HepG2 (cell line): Measurements from ENCODE around the gene HDAC5. TPM values are rescaled to one million over a fixed set of nuclear protein-coding genes. Genes with fewer than 3 reads are reported as not detected.

Experiments used
- DNMT1 ChIP-seq: sonication (generic); formaldehyde crosslinking; IDR thresholded peaks from 2 replicates; pipeline ENCODE4 v1.5.1; 2020; ENCODE audit warnings: mild to moderate bottlenecking, missing genetic modification reagents
- DRAP1 ChIP-seq: IDR thresholded peaks from 2 replicates; pipeline ENCODE4 v1.6.1; 2016; ENCODE audit warnings: missing genetic modification reagents, missing compliant biosample characterization
- FOSL2 ChIP-seq: sonication (generic); formaldehyde crosslinking; IDR thresholded peaks from 2 replicates; pipeline ENCODE4 v1.4.0; 2020; ENCODE audit warnings: missing genetic modification reagents
- HOXA5 ChIP-seq: sonication (generic); formaldehyde crosslinking; IDR thresholded peaks from 2 replicates; pipeline ENCODE4 v1.4.0; 2020; ENCODE audit warnings: missing genetic modification reagents
- KDM1A ChIP-seq: IDR thresholded peaks from 2 replicates; pipeline ENCODE4 v1.6.1; 2016; ENCODE audit warnings: missing compliant biosample characterization
- KDM3A ChIP-seq: IDR thresholded peaks from 2 replicates; pipeline ENCODE4 v1.6.1; 2018; ENCODE audit warnings: low read depth, missing compliant biosample characterization
- KMT2B ChIP-seq: IDR thresholded peaks from 2 replicates; pipeline ENCODE4 v1.6.1; 2016; ENCODE audit warnings: missing genetic modification reagents, missing compliant biosample characterization
- NCOA2 ChIP-seq: sonication (generic); formaldehyde crosslinking; IDR thresholded peaks from 2 replicates; pipeline ENCODE4 v1.8.0; 2022; ENCODE audit warnings: inconsistent platforms
- NR2F2 ChIP-seq: IDR thresholded peaks from 2 replicates; pipeline ENCODE4 v1.6.1; 2012; ENCODE audit warnings: low read depth, inconsistent platforms, borderline replicate concordance
- RCOR2 ChIP-seq: IDR thresholded peaks from 2 replicates; pipeline ENCODE4 v1.6.1; 2016; ENCODE audit warnings: missing biosample characterization, missing genetic modification reagents
- SP5 ChIP-seq: IDR thresholded peaks from 2 replicates; pipeline ENCODE4 v1.6.1; 2016; ENCODE audit warnings: low read depth, borderline replicate concordance
- THAP8 ChIP-seq: sonication (generic); formaldehyde crosslinking; IDR thresholded peaks from 2 replicates; pipeline ENCODE4 v1.5.1; 2020; ENCODE audit warnings: missing genetic modification reagents, mild to moderate bottlenecking, borderline replicate concordance
- ZNF224 ChIP-seq: sonication (generic); formaldehyde crosslinking; IDR thresholded peaks from 2 replicates; pipeline ENCODE4 v1.5.0; 2020; ENCODE audit warnings: mild to moderate bottlenecking, missing genetic modification reagents
- ZNF251 ChIP-seq: sonication (generic); formaldehyde crosslinking; IDR thresholded peaks from 2 replicates; pipeline ENCODE4 v1.9.0; 2021; ENCODE audit warnings: mild to moderate bottlenecking, missing genetic modification reagents
- ZNF512 ChIP-seq: sonication (generic); formaldehyde crosslinking; IDR thresholded peaks from 2 replicates; pipeline ENCODE4 v1.4.0; 2020; ENCODE audit warnings: mild to moderate bottlenecking, missing genetic modification reagents
- polyA plus RNA-seq, 8 experiments: library from polyadenylated mRNA; depleted of rRNA in 3 of 8; stranded (reverse) in 7 of 8; unstranded in 1 of 8; fragments of >200 nt; fragmentation: Illumina TruSeq in 4 of 8; extraction: Trizol in 4 of 8; gene quantifications; 2 replicates each; pipeline versions ENCODE4 v1.2.1 to v1.2.3, GENCODE V29; 2011 to 2016; ENCODE audit warnings: low read depth in 4 of 8, missing spikeins in 1 of 8, mixed read lengths in 1 of 8; ENCODE audit not compliant: insufficient read depth in 1 of 8
- total RNA-seq, 5 experiments: library from RNA; depleted of rRNA; stranded (reverse); fragments of >200 nt; fragmentation: Illumina TruSeq; extraction: Trizol; gene quantifications; 2 replicates each; pipeline ENCODE4 v1.2.3, GENCODE V29; 2016; ENCODE audit warnings: low read depth in 1 of 5
- TF ChIP-seq, protein P1 (sequence below): sonication (generic); formaldehyde crosslinking; IDR thresholded peaks from 2 replicates; pipeline ENCODE4 v1.4.0; 2020; ENCODE audit warnings: missing genetic modification reagents
- TF ChIP-seq, protein P2 (sequence below): sonication (generic); formaldehyde crosslinking; IDR thresholded peaks from 2 replicates; pipeline ENCODE4 v1.5.0; 2020; ENCODE audit warnings: mild to moderate bottlenecking, missing genetic modification reagents, borderline replicate concordance

HDAC5 gene
- total and polyA plus RNA-seq, 2 of the 13 experiments (the other 11 are each of a cell fraction or from before 2014, with no cell fraction given): 46.4 to 85.4 TPM

DNA sequence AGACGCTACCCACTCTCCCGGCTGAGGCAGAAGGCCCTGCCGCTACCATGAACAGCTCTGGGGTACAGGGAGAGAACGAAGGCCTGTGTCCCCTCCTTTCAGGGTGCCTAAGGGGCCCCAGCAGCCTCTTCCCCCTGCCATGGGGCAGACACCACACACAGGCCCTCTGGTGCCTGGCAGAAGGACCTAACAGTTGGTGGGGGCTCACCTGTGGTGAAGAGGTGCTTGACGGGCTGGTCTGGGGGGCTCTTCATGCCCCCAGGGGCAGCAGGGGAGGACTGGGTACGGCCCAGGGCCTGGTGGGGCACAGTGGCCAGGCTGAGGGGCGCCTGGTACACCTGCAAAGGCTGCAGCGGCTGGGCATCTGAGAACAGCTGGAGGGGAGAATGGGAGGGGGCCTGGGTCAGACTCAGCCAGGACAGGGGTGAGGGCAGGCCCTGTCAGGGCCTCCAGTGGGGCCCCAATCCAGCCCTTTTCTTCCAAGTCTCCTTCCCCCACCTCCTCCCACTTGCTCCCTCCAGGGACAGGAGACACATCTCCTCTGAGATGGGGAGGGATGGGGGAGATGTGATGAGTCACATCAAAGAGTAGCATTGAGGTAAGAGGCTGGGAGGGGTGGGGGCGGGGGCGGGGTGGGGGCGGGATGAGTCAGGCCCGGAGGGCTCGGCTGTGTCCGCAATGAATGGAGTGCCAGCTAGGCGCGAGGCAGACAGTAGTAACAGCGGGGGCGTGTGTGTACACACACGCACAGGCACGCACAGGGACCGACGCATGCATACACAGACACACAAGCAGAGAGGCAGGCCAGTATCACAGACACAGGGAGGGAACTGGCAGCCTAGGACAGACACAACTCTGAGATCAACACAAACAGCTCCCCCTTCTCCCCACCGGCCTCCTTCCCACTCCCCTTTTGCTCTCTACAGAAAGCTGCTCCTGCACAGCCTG lies 36.8 kb downstream of the HDAC5 start (continued):
- TF ChIP-seq, protein P1, sequence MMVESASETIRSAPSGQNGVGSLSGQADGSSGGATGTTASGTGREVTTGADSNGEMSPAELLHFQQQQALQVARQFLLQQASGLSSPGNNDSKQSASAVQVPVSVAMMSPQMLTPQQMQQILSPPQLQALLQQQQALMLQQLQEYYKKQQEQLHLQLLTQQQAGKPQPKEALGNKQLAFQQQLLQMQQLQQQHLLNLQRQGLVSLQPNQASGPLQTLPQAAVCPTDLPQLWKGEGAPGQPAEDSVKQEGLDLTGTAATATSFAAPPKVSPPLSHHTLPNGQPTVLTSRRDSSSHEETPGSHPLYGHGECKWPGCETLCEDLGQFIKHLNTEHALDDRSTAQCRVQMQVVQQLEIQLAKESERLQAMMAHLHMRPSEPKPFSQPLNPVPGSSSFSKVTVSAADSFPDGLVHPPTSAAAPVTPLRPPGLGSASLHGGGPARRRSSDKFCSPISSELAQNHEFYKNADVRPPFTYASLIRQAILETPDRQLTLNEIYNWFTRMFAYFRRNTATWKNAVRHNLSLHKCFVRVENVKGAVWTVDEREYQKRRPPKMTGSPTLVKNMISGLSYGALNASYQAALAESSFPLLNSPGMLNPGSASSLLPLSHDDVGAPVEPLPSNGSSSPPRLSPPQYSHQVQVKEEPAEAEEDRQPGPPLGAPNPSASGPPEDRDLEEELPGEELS (CRISPR knock-in tag): peak; percentile 57; the same call in 1 of the 2 replicates
- TF ChIP-seq ZNF512 (CRISPR knock-in tag): no peak
- no peak for TF ChIP-seq HOXA5 (CRISPR knock-in tag)
- TF ChIP-seq DRAP1 (CRISPR knock-in tag): no peak
- TF ChIP-seq NR2F2: no peak
- TF ChIP-seq ZNF224: no peak
- TF ChIP-seq, protein P2, sequence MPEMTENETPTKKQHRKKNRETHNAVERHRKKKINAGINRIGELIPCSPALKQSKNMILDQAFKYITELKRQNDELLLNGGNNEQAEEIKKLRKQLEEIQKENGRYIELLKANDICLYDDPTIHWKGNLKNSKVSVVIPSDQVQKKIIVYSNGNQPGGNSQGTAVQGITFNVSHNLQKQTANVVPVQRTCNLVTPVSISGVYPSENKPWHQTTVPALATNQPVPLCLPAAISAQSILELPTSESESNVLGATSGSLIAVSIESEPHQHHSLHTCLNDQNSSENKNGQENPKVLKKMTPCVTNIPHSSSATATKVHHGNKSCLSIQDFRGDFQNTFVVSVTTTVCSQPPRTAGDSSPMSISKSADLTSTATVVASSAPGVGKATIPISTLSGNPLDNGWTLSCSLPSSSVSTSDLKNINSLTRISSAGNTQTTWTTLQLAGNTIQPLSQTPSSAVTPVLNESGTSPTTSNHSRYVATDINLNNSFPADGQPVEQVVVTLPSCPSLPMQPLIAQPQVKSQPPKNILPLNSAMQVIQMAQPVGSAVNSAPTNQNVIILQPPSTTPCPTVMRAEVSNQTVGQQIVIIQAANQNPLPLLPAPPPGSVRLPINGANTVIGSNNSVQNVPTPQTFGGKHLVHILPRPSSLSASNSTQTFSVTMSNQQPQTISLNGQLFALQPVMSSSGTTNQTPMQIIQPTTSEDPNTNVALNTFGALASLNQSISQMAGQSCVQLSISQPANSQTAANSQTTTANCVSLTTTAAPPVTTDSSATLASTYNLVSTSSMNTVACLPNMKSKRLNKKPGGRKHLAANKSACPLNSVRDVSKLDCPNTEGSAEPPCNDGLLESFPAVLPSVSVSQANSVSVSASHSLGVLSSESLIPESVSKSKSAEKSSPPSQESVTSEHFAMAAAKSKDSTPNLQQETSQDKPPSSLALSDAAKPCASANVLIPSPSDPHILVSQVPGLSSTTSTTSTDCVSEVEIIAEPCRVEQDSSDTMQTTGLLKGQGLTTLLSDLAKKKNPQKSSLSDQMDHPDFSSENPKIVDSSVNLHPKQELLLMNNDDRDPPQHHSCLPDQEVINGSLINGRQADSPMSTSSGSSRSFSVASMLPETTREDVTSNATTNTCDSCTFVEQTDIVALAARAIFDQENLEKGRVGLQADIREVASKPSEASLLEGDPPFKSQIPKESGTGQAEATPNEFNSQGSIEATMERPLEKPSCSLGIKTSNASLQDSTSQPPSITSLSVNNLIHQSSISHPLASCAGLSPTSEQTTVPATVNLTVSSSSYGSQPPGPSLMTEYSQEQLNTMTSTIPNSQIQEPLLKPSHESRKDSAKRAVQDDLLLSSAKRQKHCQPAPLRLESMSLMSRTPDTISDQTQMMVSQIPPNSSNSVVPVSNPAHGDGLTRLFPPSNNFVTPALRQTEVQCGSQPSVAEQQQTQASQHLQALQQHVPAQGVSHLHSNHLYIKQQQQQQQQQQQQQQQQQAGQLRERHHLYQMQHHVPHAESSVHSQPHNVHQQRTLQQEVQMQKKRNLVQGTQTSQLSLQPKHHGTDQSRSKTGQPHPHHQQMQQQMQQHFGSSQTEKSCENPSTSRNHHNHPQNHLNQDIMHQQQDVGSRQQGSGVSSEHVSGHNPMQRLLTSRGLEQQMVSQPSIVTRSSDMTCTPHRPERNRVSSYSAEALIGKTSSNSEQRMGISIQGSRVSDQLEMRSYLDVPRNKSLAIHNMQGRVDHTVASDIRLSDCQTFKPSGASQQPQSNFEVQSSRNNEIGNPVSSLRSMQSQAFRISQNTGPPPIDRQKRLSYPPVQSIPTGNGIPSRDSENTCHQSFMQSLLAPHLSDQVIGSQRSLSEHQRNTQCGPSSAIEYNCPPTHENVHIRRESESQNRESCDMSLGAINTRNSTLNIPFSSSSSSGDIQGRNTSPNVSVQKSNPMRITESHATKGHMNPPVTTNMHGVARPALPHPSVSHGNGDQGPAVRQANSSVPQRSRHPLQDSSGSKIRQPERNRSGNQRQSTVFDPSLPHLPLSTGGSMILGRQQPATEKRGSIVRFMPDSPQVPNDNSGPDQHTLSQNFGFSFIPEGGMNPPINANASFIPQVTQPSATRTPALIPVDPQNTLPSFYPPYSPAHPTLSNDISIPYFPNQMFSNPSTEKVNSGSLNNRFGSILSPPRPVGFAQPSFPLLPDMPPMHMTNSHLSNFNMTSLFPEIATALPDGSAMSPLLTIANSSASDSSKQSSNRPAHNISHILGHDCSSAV (CRISPR knock-in tag): no peak
- no peak for TF ChIP-seq DNMT1 (CRISPR knock-in tag)
- TF ChIP-seq KMT2B (CRISPR knock-in tag): no peak
- TF ChIP-seq NCOA2 (CRISPR knock-in tag): no peak
- peak; percentile 84 for TF ChIP-seq FOSL2 (CRISPR knock-in tag)
- TF ChIP-seq ZNF251: no peak
- TF ChIP-seq KDM1A (CRISPR knock-in tag): no peak
- TF ChIP-seq KDM3A (CRISPR knock-in tag): no peak
- peak; percentile 53; the same call in 1 of the 2 replicates for TF ChIP-seq SP5 (CRISPR knock-in tag)
- TF ChIP-seq THAP8: no peak
- no peak for TF ChIP-seq RCOR2 (CRISPR knock-in tag)
